ENCODE measurements around the gene LRRC18.

The LRRC18 gene

GRCh38 chr10:48905311-48905710 is 34.3 kb downstream of the LRRC18 start:
- DNase-seq: no peak

DNA sequence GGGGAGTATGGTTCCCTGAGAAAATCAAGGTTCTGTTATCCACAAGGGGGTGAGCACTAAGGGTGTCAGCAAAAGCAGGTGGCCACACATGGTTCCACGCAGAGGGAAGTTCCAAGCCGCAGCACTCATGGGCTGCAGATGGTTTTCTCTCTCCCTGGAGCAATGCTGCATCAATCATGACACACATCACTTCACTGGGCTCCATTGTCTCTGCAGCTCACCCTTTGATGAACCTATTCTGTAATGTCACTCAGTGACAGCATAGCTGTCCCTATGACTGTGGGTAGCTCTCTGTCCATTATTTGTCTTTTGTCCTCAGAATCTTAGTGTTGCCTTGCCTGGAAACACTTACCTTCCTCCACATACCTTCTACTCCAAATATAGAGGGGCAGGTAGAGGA is 34.8 kb downstream of the LRRC18 start:
- no peak for DNase-seq

GRCh38 chr10:48903151-48903550 is 36.5 kb downstream of the LRRC18 start:
- no peak for DNase-seq

- DNase-seq: no peak
Measured at GRCh38 chr10:48902096-48902495, 37.5 kb downstream of the LRRC18 start.

- DNase-seq: no peak
Measured at GRCh38 chr10:48901319-48901718, 38.3 kb downstream of the LRRC18 start.

DNA sequence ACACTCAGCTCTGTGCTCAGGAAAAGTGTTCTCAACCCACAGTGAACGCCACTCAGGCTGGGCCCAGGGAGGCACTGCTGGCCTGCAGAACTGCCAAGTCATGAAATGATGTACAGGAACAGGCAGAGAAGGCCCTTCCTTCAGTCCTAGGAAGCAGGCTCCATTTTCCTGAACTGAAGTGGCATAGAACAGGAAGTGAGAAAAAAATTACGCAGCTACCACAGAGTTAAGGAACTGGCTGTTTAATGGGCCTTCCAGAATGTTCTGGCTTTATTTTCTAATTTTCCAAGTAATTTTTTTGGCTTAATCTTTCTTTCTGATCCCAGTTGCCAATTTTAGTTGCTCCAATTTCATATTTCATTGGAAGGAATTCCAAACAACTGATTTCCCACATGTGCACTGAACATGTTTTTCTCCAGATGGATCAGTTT is 39.3 kb downstream of the LRRC18 start:
- DNase-seq: no peak

GRCh38 chr10:48899781-48900180 is 39.9 kb downstream of the LRRC18 start:
- DNase-seq: no peak

DNA sequence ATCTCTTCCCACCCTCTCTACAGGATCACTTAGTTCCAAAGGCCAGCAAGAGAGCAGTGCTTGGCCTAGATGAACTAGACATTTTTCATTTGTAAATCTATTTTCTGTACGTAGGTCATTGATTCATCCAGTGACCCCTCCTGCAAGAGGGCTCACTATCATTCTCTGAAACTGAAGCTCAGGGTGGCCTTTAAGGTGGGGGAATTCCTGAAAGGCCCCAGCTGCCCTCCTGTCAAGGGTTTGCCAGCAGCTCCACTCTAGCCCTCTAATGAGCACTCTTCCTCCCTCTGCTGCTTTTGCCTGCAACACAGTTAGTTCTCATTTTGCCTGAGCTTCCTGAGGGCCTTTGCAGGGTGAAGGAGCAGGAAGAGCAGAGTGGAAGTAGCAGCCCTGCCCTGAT is 41.2 kb downstream of the LRRC18 start:
- DNase-seq: no peak

DNA sequence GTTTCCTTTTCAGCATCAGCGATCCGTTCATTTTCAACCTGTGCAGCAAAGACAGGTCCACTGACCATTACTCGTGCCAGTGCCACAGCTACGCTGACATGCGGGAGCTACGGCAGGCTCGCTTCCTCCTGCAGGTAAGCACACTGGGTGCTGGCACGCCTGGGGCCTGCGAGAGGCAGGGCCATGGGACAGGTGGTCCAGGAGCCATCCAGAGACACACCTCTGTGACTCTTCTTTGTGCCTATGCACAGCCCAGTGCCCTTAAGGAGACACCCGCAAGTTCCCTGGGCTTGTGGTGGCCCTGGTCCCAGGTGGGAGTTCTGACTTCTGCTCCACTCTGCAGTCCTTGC is 42.2 kb downstream of the LRRC18 start:
- no peak for DNase-seq

DNA sequence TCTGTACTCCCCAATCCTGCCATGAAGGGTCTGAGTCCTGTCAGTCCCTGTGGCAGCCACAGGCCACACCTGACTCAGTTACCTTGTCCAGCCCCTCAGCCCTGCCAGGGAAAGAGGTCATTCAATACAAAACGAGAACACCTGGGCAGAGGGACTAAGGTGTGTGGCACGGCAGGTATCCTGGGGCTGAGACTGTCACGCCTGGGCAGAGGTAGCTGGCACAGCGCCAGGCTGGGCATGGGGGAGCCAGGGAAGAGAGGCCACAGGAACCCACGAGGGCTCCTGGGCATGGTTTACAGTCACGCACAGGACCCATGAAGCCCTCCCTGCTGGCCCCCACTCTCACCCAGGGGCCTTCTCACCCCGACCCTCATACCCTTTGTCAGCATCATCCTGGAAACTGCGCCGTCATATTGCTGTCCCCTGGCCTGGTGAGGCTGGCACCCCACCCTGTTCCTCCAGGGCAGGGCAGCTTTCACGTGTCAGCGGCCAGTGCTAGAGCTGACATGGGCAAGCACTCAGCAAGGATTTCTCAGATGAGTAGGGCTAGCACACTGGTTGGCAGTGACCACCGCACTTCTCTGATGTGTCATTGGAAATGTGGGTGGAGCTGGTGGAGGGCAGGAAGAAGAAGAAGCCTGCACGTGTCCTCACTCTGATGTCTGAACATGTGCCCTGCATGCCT is 42.7 kb downstream of the LRRC18 start:
- DNase-seq: no peak

- no peak for DNase-seq
Measured at GRCh38 chr10:48895803-48896195, 43.8 kb downstream of the LRRC18 start.

GRCh38 chr10:48894911-48895802 is 44.5 kb downstream of the LRRC18 start:
- DNase-seq: no peak

GRCh38 chr10:48890888-48891850 is 48.5 kb downstream of the LRRC18 start:
- no peak for DNase-seq

- DNase-seq: no peak
Measured at GRCh38 chr10:48887982-48888381, 51.7 kb downstream of the LRRC18 start.

DNA sequence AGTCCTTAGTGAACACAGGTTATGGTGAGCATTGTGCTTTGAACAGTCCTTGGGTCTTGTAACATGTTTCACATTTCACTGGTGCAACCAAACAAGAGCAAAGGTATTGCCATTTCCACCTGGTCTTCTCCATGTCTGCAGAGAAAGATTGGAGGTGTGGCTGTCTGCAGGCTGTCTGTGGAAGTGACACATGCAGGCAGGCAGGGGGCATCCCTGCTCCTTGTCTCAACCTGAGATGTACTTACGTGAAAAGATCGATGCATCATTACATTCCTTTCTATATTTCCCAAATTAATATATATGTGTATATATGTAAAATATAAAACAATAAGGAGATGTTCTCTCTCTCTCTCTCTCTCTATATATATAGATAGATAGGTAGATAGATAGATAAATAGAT is 54.3 kb downstream of the LRRC18 start:
- DNase-seq: no peak

- DNase-seq: no peak
Measured at GRCh38 chr10:48884179-48885045, 55.2 kb downstream of the LRRC18 start.

DNA sequence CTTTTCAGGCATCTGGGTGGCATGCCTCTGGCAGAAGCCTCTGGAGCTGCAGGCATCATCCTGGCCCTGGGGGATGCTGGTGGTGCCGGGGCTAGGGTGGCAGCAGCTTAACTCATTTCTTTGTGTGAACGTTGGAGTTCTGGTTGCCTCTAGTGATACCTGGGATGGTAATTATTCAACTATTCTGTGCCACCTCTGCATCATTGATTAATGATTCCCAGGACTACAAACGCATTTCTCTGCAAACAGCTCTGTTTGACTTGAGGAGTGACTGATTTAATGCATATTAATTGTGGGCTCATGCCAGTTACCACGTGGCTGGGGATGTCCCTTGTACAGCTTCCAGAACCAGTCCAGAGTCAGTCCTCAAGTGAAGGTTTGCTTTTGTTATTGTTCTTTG is 55.9 kb downstream of the LRRC18 start:
- DNase-seq: no peak

DNA sequence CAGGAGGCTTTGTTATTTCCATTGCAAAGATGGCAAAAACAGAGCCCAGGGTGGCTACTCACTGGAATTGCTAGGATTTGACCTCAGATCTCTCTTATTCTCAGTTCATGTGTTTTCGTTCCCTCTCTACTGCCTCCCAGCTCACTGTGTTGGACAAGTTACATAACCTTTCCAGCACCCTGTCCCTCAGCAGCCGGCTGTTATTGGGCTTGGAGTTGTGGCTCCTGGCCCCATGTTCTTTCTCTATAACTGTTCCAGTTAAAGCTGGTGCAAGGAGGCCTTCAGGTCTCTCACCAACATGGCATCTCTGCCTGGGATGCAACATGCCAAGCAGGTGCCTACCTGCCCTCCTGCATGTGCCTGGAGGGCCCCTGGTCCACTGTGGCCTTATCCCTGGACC is 56.8 kb downstream of the LRRC18 start:
- DNase-seq: no peak

DNA sequence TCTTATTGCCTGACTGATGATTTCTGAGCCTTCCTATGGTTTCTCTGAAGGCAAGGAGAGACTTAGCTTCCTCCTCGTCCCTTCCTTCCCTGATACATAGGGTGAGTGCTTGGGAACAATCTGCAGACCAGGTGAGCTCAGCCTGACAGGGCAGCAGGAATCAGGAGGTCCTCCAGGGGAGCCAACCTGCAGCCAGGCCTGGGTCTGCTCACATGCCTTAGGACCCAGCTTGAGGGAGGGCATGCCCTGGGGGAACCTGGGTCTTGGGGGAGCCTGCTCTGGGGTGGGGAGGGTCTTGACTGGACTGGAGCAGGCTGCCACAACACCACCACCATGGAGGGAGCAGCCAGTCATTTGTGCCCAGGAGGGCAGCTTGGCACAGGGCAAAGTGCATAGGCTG is 57.7 kb downstream of the LRRC18 start:
- DNase-seq: no peak

DNA sequence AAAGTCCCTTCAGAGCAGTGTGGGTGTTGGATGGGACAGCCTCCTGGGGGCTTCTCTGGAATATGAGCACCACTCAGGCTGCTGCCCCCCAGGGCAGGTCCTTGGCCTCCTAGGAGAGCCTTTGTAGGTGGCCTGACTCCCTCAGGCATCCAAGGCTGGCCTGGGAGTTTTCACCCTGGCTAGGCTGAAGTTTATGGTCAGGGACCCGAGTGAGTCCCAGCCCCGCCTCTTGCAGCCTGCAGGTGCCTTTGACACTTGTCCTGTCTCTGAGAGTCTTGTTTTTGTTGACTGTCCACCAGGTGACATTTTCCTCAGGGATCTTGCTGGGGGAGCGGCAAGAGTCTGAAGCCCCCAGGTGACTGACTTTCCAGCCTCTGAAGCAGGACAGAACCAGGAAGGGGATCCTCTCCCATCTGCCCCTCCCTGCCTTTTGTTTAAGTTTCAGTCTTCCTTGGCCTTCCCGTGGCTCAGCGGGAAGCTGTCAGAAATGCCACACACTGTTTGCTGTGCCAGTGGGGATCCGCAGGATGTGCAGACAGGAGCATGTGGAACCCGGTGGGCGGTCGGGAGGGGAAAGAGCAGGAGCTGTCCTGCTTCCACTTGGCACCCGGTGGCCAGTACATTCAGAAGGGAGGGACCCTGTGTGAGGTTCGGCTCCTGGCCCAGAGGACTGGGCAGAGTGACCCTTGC is 59.5 kb downstream of the LRRC18 start:
- no peak for DNase-seq

DNA sequence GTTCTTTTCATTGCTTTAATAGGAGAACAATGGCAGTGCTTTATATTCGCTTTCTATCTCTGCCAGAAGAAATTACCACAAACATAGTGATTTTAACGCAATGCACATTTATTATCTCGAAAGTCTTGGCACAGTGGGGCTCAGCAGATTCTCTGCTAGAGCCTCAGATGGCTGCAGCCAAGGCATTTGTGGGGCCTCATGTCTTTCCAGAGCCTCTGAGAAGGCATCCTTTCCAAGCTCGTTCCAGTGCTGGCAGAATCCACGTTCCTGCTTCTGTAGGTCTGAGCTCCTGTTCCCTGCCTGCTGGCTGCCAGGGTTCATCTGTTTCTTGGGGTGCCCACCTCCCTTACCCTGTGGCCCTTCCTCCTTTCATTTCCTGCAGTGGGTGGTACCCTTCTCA is 60.2 kb downstream of the LRRC18 start:
- no peak for DNase-seq

- DNase-seq: no peak
Measured at GRCh38 chr10:48878091-48878490, 61.5 kb downstream of the LRRC18 start.

Data from NCI-H1930 (cell line).